HEK293T (cell line): Measurements from ENCODE around the gene PAK6.

Source experiments
- CTCF ChIA-PET: fragments of 350-600 bp; formaldehyde crosslinking; extraction: SDS; loops from one replicate; lab custom pipeline; 2021; ENCODE audit warnings: antibody characterized with exemption, inconsistent platforms; lab: Yijun Ruan, JAX
- POLR2A ChIA-PET: fragments of 350-600 bp; formaldehyde crosslinking; extraction: SDS; loops from one replicate; lab custom pipeline; 2020; ENCODE audit warnings: antibody characterized with exemption, inconsistent platforms; lab: Yijun Ruan, JAX
- DNase-seq: peaks from one replicate; pipeline ENCODE4 v3.0.0; 2012; ENCODE audit warnings: mixed read lengths; ENCODE audit errors: extremely low spot score
- ARNT ChIP-seq: fragments of 450-650 bp; IDR thresholded peaks from 2 replicates; pipeline ENCODE4 v1.6.1; 2017; ENCODE audit warnings: mild to moderate bottlenecking
- BHLHE40 ChIP-seq: fragments of 450-650 bp; IDR thresholded peaks from 2 replicates; pipeline ENCODE4 v1.6.1; 2016; ENCODE audit warnings: mild to moderate bottlenecking, moderate library complexity, borderline replicate concordance
- CTBP1 ChIP-seq: fragments of 450-650 bp; IDR thresholded peaks from 2 replicates; pipeline ENCODE4 v1.6.1; 2016; ENCODE audit warnings: borderline replicate concordance
- FOXA1 ChIP-seq: fragments of 450-650 bp; IDR thresholded peaks from 2 replicates; pipeline ENCODE4 v1.6.1; 2016; ENCODE audit warnings: mild to moderate bottlenecking
- FOXK2 ChIP-seq: fragments of 450-650 bp; IDR thresholded peaks from 2 replicates; pipeline ENCODE4 v1.6.1; 2016; ENCODE audit warnings: mild to moderate bottlenecking
- FOXM1 ChIP-seq: fragments of 450-650 bp; IDR thresholded peaks from 2 replicates; pipeline ENCODE4 v1.6.1; 2017; ENCODE audit warnings: mild to moderate bottlenecking, borderline replicate concordance
- HDGF ChIP-seq: fragments of 450-650 bp; IDR thresholded peaks from 2 replicates; pipeline ENCODE4 v1.6.1; 2017; ENCODE audit warnings: antibody characterized with exemption, borderline replicate concordance
- L3MBTL2 ChIP-seq: fragments of 450-650 bp; conservative IDR thresholded peaks from 2 replicates; pipeline ENCODE4 v1.6.1; 2016; ENCODE audit warnings: mild to moderate bottlenecking
- LEF1 ChIP-seq: fragments of 450-650 bp; IDR thresholded peaks from 2 replicates; pipeline ENCODE4 v1.6.1; 2017; ENCODE audit warnings: mild to moderate bottlenecking, borderline replicate concordance
- NFRKB ChIP-seq: fragments of 450-650 bp; IDR thresholded peaks from 2 replicates; pipeline ENCODE4 v1.6.1; 2016; ENCODE audit warnings: mild to moderate bottlenecking, moderate library complexity
- PKNOX1 ChIP-seq: fragments of 450-650 bp; IDR thresholded peaks from 2 replicates; pipeline ENCODE4 v1.6.1; 2016
- SP1 ChIP-seq: fragments of 450-650 bp; IDR thresholded peaks from 2 replicates; pipeline ENCODE4 v1.6.1; 2017
- SUZ12 ChIP-seq: fragments of 450-650 bp; IDR thresholded peaks from 2 replicates; pipeline ENCODE4 v1.6.1; 2016; ENCODE audit warnings: mild to moderate bottlenecking
- TARDBP ChIP-seq: fragments of 450-650 bp; IDR thresholded peaks from 2 replicates; pipeline ENCODE4 v1.6.1; 2016
- ZNF384 ChIP-seq: fragments of 450-650 bp; IDR thresholded peaks from 2 replicates; pipeline ENCODE4 v1.6.1; 2016

The PAK6 gene

GRCh38 chr15:40266828-40267304, 28.0 kb downstream of the PAK6 start:
- TF ChIP-seq SUZ12, result no peak
- ChIA-PET CTCF (interaction anchor here (1.5 kb wide), 1 partner anchor 12 kb away, joined by 4 read pairs; no protein-coding TSS in a partner anchor), POLR2A (no interaction called here)
- DNase-seq, result no peak

GRCh38 chr15:40267670-40268069, 28.8 kb downstream of the PAK6 start:
- POLR2A ChIA-PET, result interaction anchor here (1.1 kb wide), 1 partner anchor 29 kb away, joined by 3 read pairs; the partner anchor contains the start of gene PAK6
- no peak for TF ChIP-seq FOXA1
- TF ChIP-seq ARNT, result no peak
- no peak for TF ChIP-seq FOXM1
- no peak for TF ChIP-seq LEF1
- no peak for TF ChIP-seq PKNOX1
- TF ChIP-seq ZNF384, result no peak
- no peak for TF ChIP-seq L3MBTL2
- no peak for TF ChIP-seq HDGF
- TF ChIP-seq TARDBP, result no peak
- TF ChIP-seq SUZ12, result no peak
- no peak for TF ChIP-seq SP1
- TF ChIP-seq NFRKB, result no peak
- CTCF ChIA-PET, result interaction anchor here (0.6 to 1.5 kb wide), 4 partner anchors 12 to 100 kb away, joined by 3 to 6 read pairs (median 4); no protein-coding TSS in a partner anchor
- no peak for DNase-seq

DNA sequence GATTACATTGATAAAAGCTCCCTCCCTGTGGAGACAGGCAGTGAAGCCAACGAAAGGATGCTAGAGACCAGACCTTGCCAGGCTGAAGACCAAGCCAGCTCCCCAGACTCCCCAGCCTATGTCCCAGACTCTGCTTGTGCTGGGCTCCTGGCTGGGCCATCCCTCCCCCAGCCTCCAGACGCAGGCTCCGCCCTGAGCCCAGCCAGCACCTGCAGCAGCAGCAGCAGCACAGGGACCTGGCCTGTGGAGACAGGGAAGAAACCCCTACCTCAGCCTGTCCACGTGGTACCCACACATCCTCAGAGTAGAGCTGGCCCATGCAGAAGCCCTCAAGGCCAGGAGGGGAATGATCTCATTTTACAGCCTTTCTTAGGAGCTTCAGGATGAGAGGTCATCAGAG, 30.7 kb downstream of the PAK6 start:
- no peak for DNase-seq
- ChIA-PET CTCF (interaction anchor here (1.0 to 1.3 kb wide), 3 partner anchors 10 to 224 kb away, joined by 3 to 6 read pairs (median 6); no protein-coding TSS in a partner anchor), POLR2A (no interaction called here)
- TF ChIP-seq FOXM1 (no peak), SUZ12 (no peak), ARNT (no peak), PKNOX1 (no peak), ZNF384 (no peak), NFRKB (no peak), CTBP1 (no peak), FOXA1 (no peak), SP1 (no peak), LEF1 (no peak)

- ChIA-PET POLR2A (no interaction called here), CTCF (interaction anchor here (1.0 to 1.3 kb wide), 3 partner anchors 9 to 225 kb away, joined by 3 to 6 read pairs (median 6); no protein-coding TSS in a partner anchor)
- DNase-seq, result no peak
- TF ChIP-seq L3MBTL2 (no peak), FOXK2 (no peak), BHLHE40 (no peak), PKNOX1 (no peak)
These were observed 31.6 kb downstream of the PAK6 start for GRCh38 chr15:40270246-40270995.

DNA sequence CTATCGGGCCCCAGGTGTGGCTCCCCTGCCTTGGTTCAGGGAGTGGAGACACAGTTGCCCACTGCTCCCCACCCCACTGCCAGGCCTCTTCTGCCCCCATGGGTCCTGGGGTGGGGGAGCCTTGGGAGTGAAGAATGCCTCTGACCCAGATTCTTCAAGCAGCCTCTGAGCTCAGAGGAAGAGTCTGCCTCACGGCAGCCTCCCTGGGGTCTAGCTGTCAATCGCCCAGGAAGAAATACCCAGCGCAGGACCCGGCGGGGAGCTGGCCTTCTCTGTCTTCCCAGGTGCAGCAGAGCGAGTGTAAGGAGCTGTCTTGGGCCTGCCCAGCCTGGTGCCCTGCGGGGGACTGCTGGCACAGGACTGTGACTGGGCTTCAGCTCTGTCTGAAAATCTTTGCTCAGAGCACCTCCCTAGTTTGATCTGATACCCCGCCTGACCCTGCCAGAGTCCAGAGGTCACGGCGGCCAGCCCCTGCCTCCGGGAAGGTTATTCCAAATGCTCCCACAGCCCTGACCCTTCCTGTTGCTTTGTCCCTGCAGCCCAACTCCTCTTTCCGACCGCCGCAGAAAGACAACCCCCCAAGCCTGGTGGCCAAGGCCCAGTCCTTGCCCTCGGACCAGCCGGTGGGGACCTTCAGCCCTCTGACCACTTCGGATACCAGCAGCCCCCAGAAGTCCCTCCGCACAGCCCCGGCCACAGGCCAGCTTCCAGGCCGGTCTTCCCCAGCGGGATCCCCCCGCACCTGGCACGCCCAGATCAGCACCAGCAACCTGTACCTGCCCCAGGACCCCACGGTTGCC, 33.0 kb downstream of the PAK6 start:
- ChIA-PET POLR2A (interaction anchor here (0.6 kb wide), 1 partner anchor 248 kb away, joined by 3 read pairs; no protein-coding TSS in a partner anchor), CTCF (interaction anchor here (1.1 to 3.0 kb wide), 4 partner anchors 9 to 226 kb away, joined by 4 to 56 read pairs (median 22); no protein-coding TSS in a partner anchor)
- TF ChIP-seq FOXA1 (no peak), LEF1 (no peak), FOXM1 (no peak), PKNOX1 (no peak), CTBP1 (no peak), SUZ12 (no peak), L3MBTL2 (no peak)
- DNase-seq, result no peak
